ENCODE measurements around the gene SP7. TPM values are rescaled to one million over a fixed set of nuclear protein-coding genes. Genes with fewer than 3 reads are reported as not detected.
A peak's percentile ranks its signal among the peaks of the same experiment; 100 is the strongest.
"Not testable (repeated sequence)": the region's sequence is repeated elsewhere in the genome, so short reads cannot be mapped to it uniquely, and the experiment has no call there.

SP7 gene
- total and polyA plus RNA-seq, 2 donors from 2014 or later, result not detected

- peak overlapping the region; percentile 96 to 98 for H3K27ac ChIP-seq (ENCODE audit: low read depth in 2 of 2, low read length in 2 of 2)
- intact Hi-C loops (cut with DNase I), result no loop called here
- peak overlapping the region; percentile 54 to 96 (median 56) for H3K9ac ChIP-seq (ENCODE audit: low read length in 3 of 3)
- peaks cover 7 to 14% (median 11%) of the 10 kb centered on the region in 3 donors for H3K36me3 ChIP-seq (ENCODE audit: control insufficient read depth in 2 of 3, insufficient read depth in 3 of 3, low read length in 3 of 3)
- TF ChIP-seq CTCF (IDR thresholded peaks at IDR 0.05; ENCODE audit: borderline replicate concordance, extremely low read depth, insufficient read depth), result no peak
- no peaks in the 10 kb centered on the region for H3K9me3 ChIP-seq (ENCODE audit: control insufficient read depth in 2 of 3, insufficient read depth in 1 of 3, low read length in 3 of 3)
- H3K27me3 ChIP-seq (ENCODE audit: control insufficient read depth, insufficient read depth, low read length), result no peaks in the 10 kb centered on the region
- peak in 4 of 5 donors; percentile 7 to 57 (median 37) for DNase-seq
- peak overlapping the region; percentile 65 to 83 (median 69) for H3K4me3 ChIP-seq (ENCODE audit: low read length in 3 of 3)
- no peak for FAIRE-seq
- H3K4me1 ChIP-seq (ENCODE audit: control insufficient read depth in 2 of 3, insufficient read depth in 2 of 3, low read depth in 1 of 3, low read length in 3 of 3), result peaks cover 0 to 30% (median 30%) of the 10 kb centered on the region in 3 donors
These were observed 42.7 kb upstream of the SP7 start for GRCh38 chr12:53378724-53379388.

- H3K27me3 ChIP-seq (ENCODE audit: control insufficient read depth, insufficient read depth, low read length), result no peaks in the 10 kb centered on the region
- peaks cover 0 to 26% (median 26%) of the 10 kb centered on the region in 3 donors for H3K4me1 ChIP-seq (ENCODE audit: control insufficient read depth in 2 of 3, insufficient read depth in 2 of 3, low read depth in 1 of 3, low read length in 3 of 3)
- no peak overlapping the region for H3K4me3 ChIP-seq (ENCODE audit: low read length in 3 of 3)
- intact Hi-C loops (cut with DNase I), result no loop called here
- DNase-seq, result peak in 1 of 5 donors; percentile 47
- H3K9me3 ChIP-seq (ENCODE audit: control insufficient read depth in 2 of 3, insufficient read depth in 1 of 3, low read length in 3 of 3), result no peaks in the 10 kb centered on the region
- no peak for FAIRE-seq
- peaks cover 7 to 12% (median 10%) of the 10 kb centered on the region in 3 donors for H3K36me3 ChIP-seq (ENCODE audit: control insufficient read depth in 2 of 3, insufficient read depth in 3 of 3, low read length in 3 of 3)
- peak overlapping the region in 2 of 3 donors; percentile 56 to 96 for H3K9ac ChIP-seq (ENCODE audit: low read length in 3 of 3)
- H3K27ac ChIP-seq (ENCODE audit: low read depth in 2 of 2, low read length in 2 of 2), result peak overlapping the region; percentile 96 to 98
- no peak for TF ChIP-seq CTCF (IDR thresholded peaks at IDR 0.05; ENCODE audit: borderline replicate concordance, extremely low read depth, insufficient read depth)
These were observed 42.1 kb upstream of the SP7 start for GRCh38 chr12:53378222-53378621.

- no peaks in the 10 kb centered on the region for H3K9me3 ChIP-seq (ENCODE audit: control insufficient read depth in 2 of 3, insufficient read depth in 1 of 3, low read length in 3 of 3)
- H3K9ac ChIP-seq (ENCODE audit: low read length in 3 of 3), result no peak overlapping the region
- TF ChIP-seq CTCF (IDR thresholded peaks at IDR 0.05; ENCODE audit: borderline replicate concordance, extremely low read depth, insufficient read depth), result no peak
- no peaks in the 10 kb centered on the region for H3K27me3 ChIP-seq (ENCODE audit: control insufficient read depth, insufficient read depth, low read length)
- intact Hi-C loops (cut with DNase I), result no loop called here
- no peak overlapping the region for H3K27ac ChIP-seq (ENCODE audit: low read depth in 2 of 2, low read length in 2 of 2)
- FAIRE-seq (no peak), DNase-seq (no peak)
- peaks cover 5 to 19% (median 17%) of the 10 kb centered on the region in 3 donors for H3K4me1 ChIP-seq (ENCODE audit: control insufficient read depth in 2 of 3, insufficient read depth in 2 of 3, low read depth in 1 of 3, low read length in 3 of 3)
- H3K4me3 ChIP-seq (ENCODE audit: low read length in 3 of 3), result no peak overlapping the region
- no peaks in the 10 kb centered on the region for H3K36me3 ChIP-seq (ENCODE audit: control insufficient read depth in 2 of 3, insufficient read depth in 3 of 3, low read length in 3 of 3)
These were observed 40.6 kb upstream of the SP7 start for GRCh38 chr12:53376747-53377146.

- peak in 1 of 5 donors; percentile 15 for DNase-seq
- not testable (repeated sequence) for FAIRE-seq; H3K27ac ChIP-seq (ENCODE audit: low read depth in 2 of 2, low read length in 2 of 2)
These were observed 38.1 kb upstream of the SP7 start for GRCh38 chr12:53374277-53374676.

GRCh38 chr12:53373554-53374133, 37.5 kb upstream of the SP7 start:
- FAIRE-seq; DNase-seq; H3K27me3 ChIP-seq (ENCODE audit: control insufficient read depth, insufficient read depth, low read length); H3K36me3 ChIP-seq (ENCODE audit: control insufficient read depth in 2 of 3, insufficient read depth in 3 of 3, low read length in 3 of 3); H3K4me3 ChIP-seq (ENCODE audit: low read length in 3 of 3); H3K27ac ChIP-seq (ENCODE audit: low read depth in 2 of 2, low read length in 2 of 2); intact Hi-C loops (cut with DNase I); H3K9me3 ChIP-seq (ENCODE audit: control insufficient read depth in 2 of 3, insufficient read depth in 1 of 3, low read length in 3 of 3): not testable (repeated sequence)
- Histone ChIP-seq H3K9ac (ENCODE audit: low read length in 3 of 3) (peak overlapping the region in 1 of 3 donors; percentile 55), H3K4me1 (ENCODE audit: control insufficient read depth in 2 of 3, insufficient read depth in 2 of 3, low read depth in 1 of 3, low read length in 3 of 3) (peaks cover 8 to 18% (median 14%) of the 10 kb centered on the region in 3 donors)

More at GRCh38 chr12:53374277-53374676, 38.1 kb upstream of the SP7 start:
- H3K9me3 ChIP-seq (ENCODE audit: control insufficient read depth in 2 of 3, insufficient read depth in 1 of 3, low read length in 3 of 3); H3K36me3 ChIP-seq (ENCODE audit: control insufficient read depth in 2 of 3, insufficient read depth in 3 of 3, low read length in 3 of 3); H3K27me3 ChIP-seq (ENCODE audit: control insufficient read depth, insufficient read depth, low read length); H3K4me3 ChIP-seq (ENCODE audit: low read length in 3 of 3); H3K9ac ChIP-seq (ENCODE audit: low read length in 3 of 3); intact Hi-C loops (cut with DNase I): not testable (repeated sequence)
- peaks cover 8 to 21% (median 16%) of the 10 kb centered on the region in 3 donors for H3K4me1 ChIP-seq (ENCODE audit: control insufficient read depth in 2 of 3, insufficient read depth in 2 of 3, low read depth in 1 of 3, low read length in 3 of 3)
